ENCODE measurements around the gene SLC45A3. TPM values are rescaled to one million over a fixed set of nuclear protein-coding genes. Genes with fewer than 3 reads are reported as not detected.

The SLC45A3 gene
- total and polyA plus RNA-seq, 3 donors from 2014 or later: 4.5 to 8.9 (median 7.3) TPM

- no peak for TF ChIP-seq CTCF (IDR thresholded peaks at IDR 0.05)
- no peak for TF ChIP-seq POLR2A (IDR thresholded peaks at IDR 0.05)
- Histone ChIP-seq H3K4me3 (no peak overlapping the region), H3K9me3 (no peaks in the 10 kb centered on the region), H3K36me3 (ENCODE audit: low read depth, missing control alignments) (no peaks in the 10 kb centered on the region), H3K27ac (no peak overlapping the region), H3K27me3 (no peaks in the 10 kb centered on the region), H3K4me1 (peaks cover 3% of the 10 kb centered on the region)
- intact Hi-C loops (cut with DNase I; ENCODE audit: low total_unique reads): no loop called here
- DNase-seq: no peak
- 56 to 82% methylated on average over 2 of the region's 2 CpGs for WGBS, 2 donors
Observed at GRCh38 chr1:205701420-205701819, 21.1 kb upstream of the SLC45A3 start.

- Histone ChIP-seq H3K9me3 (no peaks in the 10 kb centered on the region), H3K4me3 (no peak overlapping the region), H3K27ac (no peak overlapping the region), H3K27me3 (no peaks in the 10 kb centered on the region), H3K36me3 (ENCODE audit: low read depth, missing control alignments) (no peaks in the 10 kb centered on the region), H3K4me1 (peaks cover 3% of the 10 kb centered on the region)
- no peak for TF ChIP-seq CTCF (IDR thresholded peaks at IDR 0.05)
- TF ChIP-seq POLR2A (IDR thresholded peaks at IDR 0.05): no peak
- intact Hi-C loops (cut with DNase I; ENCODE audit: low total_unique reads): no loop called here
- peak; percentile 30 for DNase-seq
- WGBS, 2 donors: 35 to 44% methylated on average over 2 of the region's 2 CpGs
Observed at GRCh38 chr1:205700865-205701401, 20.6 kb upstream of the SLC45A3 start.

GRCh38 chr1:205699416-205699815 is 19.1 kb upstream of the SLC45A3 start:
- Histone ChIP-seq H3K27me3 (no peaks in the 10 kb centered on the region), H3K9me3 (no peaks in the 10 kb centered on the region), H3K27ac (no peak overlapping the region), H3K4me1 (peaks cover 3% of the 10 kb centered on the region), H3K36me3 (ENCODE audit: low read depth, missing control alignments) (no peaks in the 10 kb centered on the region), H3K4me3 (no peak overlapping the region)
- intact Hi-C loops (cut with DNase I; ENCODE audit: low total_unique reads): no loop called here
- 93 to 97% methylated on average over 4 of the region's 4 CpGs for WGBS, 2 donors
- TF ChIP-seq POLR2A (IDR thresholded peaks at IDR 0.05) (no peak), CTCF (IDR thresholded peaks at IDR 0.05) (no peak)
- DNase-seq: no peak

DNA sequence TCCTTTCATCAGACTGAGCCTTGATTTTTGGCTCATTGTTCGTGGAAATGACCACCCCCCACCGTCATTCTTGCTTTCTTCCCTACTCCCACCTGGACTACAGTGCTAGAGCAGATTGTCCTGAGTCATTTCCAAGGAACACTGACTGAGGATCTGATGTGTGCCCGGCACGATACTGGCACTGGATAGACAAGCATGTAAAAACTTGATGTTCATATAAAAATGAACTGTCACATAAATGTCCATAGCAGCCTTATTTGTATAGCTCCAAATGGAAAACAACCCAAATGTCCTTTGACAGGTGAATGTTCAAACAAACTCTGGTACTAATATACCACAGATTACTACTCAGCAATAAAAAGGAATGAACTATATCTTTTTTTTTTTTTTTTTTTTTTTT is 18.6 kb upstream of the SLC45A3 start:
- 92 to 97% methylated on average over 4 of the region's 4 CpGs for WGBS, 2 donors
- no peak for TF ChIP-seq CTCF (IDR thresholded peaks at IDR 0.05)
- no peak for TF ChIP-seq POLR2A (IDR thresholded peaks at IDR 0.05)
- Histone ChIP-seq H3K4me3 (no peak overlapping the region), H3K27ac (no peak overlapping the region), H3K36me3 (ENCODE audit: low read depth, missing control alignments) (no peaks in the 10 kb centered on the region), H3K27me3 (no peaks in the 10 kb centered on the region), H3K9me3 (no peaks in the 10 kb centered on the region), H3K4me1 (no peaks in the 10 kb centered on the region)
- intact Hi-C loops (cut with DNase I; ENCODE audit: low total_unique reads): no loop called here
- DNase-seq: no peak

- no peaks in the 10 kb centered on the region for H3K9me3 ChIP-seq
- no peak overlapping the region for H3K27ac ChIP-seq
- no peaks in the 10 kb centered on the region for H3K27me3 ChIP-seq
- no peaks in the 10 kb centered on the region for H3K36me3 ChIP-seq (ENCODE audit: low read depth, missing control alignments)
- no peaks in the 10 kb centered on the region for H3K4me1 ChIP-seq
- 52 to 57% methylated on average over 10 to 12 of the region's 12 CpGs for WGBS, 2 donors
- H3K4me3 ChIP-seq: no peak overlapping the region
- no peak for DNase-seq
- intact Hi-C loops (cut with DNase I; ENCODE audit: low total_unique reads): no loop called here
- TF ChIP-seq CTCF (IDR thresholded peaks at IDR 0.05): no peak
- TF ChIP-seq POLR2A (IDR thresholded peaks at IDR 0.05): no peak
Observed at GRCh38 chr1:205693421-205693991, 13.2 kb upstream of the SLC45A3 start.
